GM12801 (cell line): Measurements from ENCODE around the gene MYOF.

Experiments
- TF ChIP-seq, protein P1 (sequence below): IDR thresholded peaks from one replicate; pipeline ENCODE4 v1.5.1; 2011; ENCODE audit warnings: control low read depth; ENCODE audit not compliant: insufficient read length; ENCODE audit errors: extremely low read depth

Gene MYOF

DNA sequence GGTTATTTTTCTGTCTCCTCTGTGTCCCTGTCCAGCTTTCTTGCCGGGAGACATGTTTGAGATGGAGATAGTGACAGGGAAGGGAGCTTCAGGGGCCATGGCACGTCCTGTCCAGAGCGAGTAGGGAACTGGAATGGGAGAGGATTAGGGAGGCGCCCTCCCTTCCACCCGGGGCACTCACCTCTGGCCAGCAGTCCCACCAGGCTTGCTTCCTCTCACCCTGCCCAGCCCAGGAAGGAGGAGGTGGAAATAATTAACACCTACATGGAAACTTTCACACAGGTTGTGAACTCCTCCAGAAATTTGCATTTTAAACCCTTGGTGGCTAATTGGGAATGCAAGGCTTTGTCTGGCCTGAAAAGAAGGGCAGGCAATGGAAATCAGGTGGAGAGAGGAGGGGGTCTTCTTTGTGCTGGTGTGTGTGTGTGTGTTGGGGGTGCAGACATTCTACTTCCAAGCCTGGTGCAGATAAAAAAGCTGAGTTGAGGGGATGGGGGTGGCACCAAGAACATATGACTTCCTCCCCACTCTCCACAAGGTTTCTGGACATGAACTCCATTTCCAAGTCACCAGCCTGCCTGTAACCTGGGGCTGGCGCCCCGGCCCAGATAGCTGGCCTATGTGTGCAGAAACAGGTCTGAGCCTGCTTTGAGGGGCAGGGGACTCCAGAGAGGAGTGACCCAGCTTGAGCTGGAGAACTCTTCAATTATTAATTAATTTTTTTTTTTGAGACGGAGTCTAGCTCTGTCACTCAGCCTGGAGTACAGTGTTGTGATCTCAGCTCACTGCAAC lies 209.1 kb downstream of the MYOF start:
- TF ChIP-seq, protein P1, sequence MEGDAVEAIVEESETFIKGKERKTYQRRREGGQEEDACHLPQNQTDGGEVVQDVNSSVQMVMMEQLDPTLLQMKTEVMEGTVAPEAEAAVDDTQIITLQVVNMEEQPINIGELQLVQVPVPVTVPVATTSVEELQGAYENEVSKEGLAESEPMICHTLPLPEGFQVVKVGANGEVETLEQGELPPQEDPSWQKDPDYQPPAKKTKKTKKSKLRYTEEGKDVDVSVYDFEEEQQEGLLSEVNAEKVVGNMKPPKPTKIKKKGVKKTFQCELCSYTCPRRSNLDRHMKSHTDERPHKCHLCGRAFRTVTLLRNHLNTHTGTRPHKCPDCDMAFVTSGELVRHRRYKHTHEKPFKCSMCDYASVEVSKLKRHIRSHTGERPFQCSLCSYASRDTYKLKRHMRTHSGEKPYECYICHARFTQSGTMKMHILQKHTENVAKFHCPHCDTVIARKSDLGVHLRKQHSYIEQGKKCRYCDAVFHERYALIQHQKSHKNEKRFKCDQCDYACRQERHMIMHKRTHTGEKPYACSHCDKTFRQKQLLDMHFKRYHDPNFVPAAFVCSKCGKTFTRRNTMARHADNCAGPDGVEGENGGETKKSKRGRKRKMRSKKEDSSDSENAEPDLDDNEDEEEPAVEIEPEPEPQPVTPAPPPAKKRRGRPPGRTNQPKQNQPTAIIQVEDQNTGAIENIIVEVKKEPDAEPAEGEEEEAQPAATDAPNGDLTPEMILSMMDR, result no peak

DNA sequence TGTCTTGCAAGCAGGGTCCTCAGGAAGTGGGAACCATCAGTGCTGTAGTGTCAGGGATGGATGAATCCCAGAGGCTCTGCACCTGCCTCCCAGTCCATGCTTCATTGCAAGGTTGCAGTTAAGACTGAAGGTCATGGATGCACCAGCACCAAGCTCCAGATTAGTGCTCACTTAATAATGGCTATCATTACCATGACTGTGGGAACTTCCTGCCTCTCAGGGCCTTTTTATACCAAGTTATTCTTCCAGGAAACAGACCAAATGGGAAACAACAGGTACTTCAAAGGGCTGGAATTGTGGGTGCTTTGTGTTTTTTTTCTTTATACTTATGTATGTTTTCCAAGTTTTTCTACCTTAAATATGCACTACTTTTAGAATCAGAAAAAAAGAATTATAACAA lies 210.8 kb downstream of the MYOF start:
- TF ChIP-seq, protein P1, result no peak

DNA sequence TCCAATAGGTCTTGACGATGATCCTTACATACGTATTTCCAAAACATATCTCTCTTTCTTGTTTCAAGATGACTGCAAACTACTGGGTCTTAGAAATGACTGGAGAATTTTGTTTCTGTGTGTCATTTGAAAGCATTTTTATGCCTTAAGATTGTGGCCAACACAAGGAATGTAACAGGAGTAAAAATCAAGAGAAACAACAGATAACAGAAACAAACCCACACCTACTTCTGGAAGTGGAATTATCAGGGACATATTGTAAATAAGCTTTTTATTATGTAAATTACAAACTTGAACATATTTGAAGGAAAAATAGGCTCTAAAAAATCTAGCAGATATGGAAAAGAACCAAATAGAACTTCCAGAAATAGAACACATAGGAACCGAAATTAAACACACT lies 212.9 kb downstream of the MYOF start:
- TF ChIP-seq, protein P1, result no peak

DNA sequence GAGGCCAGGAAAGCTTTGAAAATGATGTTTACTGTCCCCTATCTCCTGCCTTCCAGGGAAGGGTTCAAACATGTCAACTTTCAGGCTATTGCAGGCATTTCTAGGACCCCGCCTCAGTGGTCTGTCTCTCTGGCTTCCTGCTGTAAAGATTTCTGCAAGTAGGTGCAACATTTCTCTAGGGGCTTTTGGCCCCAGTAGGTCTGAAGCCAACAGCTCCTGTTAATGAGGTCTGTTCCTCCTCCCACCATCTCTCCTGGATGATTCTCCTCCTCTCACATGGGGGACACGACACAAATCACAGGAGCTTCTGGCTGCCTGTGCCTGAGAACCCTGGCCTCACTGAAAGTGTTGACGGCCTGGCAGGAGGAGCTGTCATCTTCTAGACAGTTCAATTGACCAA lies 214.1 kb downstream of the MYOF start:
- TF ChIP-seq, protein P1, result no peak

DNA sequence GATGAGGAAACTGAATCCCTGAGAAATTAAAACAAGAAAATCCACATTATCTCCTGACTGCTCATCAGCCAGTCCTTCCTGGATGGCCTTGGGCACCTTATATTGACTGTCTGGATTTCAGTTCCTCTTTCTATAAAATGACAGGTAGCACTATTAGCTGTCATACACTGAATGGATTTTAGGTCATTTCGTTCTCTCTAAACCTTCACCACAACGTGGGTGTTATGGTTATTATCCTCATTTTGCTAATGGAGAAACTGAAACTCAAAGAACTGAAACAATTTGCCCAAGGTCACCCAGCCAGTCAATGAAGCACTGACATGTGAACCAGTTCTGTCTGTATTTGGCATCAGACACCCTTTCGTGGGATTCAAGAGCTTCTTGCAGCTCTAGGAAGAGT lies 214.6 kb downstream of the MYOF start:
- TF ChIP-seq, protein P1, result no peak

DNA sequence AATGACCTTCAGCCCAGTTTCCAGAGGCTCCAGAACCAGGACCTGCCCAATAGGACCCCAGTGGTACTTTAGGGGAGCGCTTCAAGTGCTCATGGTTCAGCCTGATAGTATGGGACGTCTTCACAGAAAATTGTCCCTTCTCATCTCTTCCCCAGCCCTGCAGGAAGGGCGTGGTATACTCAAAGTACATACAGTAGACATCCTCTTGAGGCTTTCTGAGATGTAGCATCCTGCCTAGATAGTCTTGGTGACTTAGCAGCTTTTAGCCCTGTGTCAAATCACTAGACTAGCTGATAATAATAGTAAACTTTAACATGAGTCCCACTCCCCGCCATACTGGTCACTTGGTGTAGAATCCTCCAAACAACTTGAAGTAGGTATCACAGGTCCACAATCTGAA lies 215.3 kb downstream of the MYOF start:
- TF ChIP-seq, protein P1, result no peak

DNA sequence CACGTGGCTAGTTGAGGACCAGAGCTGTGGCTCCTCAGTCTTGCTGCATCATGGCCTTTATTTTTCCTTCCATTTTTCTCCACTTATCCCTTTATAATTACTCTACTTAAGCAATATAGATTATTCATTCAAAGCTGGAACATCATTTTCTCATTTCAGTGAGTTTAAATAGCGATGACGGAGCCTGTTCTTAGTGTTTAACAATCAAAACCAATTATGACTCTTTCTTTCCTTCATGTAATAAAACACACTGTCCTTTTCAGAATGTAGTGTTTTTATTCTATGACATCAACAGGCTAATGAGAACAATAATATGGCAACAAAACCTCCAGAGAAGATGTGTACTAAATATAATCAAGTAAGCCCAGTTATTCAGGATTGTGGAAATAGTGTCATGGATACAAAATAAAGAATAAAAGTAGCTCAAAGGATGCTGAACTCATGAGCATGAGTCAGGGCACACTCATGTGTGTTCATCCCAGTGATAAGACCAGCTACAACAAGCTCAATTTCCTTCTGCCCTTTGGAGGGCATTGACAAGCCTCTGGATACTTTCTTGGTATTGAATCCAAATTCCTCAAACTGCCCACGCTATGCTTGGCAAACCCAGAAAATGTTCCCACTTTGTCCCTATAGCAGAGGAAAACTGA lies 220.0 kb downstream of the MYOF start:
- TF ChIP-seq, protein P1, result no peak
